AG04450 (cell line): ENCODE results near the gene LAPTM5. TPM values are rescaled to one million over a fixed set of nuclear protein-coding genes. Genes with fewer than 3 reads are reported as not detected.

Experiments
- CTCF ChIA-PET: fragments of 300-600, 350-600 bp; formaldehyde crosslinking; extraction: SDS; loops from one replicate; lab custom pipeline; 2022; ENCODE audit warnings: antibody characterized with exemption, inconsistent platforms; lab: Charles Lee
- POLR2A ChIA-PET: fragments of 350-600 bp; formaldehyde crosslinking; extraction: SDS; loops from one replicate; lab custom pipeline; 2021; ENCODE audit warnings: antibody characterized with exemption, inconsistent platforms; lab: Yijun Ruan, JAX
- DNase-seq: peaks from one replicate; pipeline ENCODE4 v3.0.0-alpha.2; 2011; ENCODE audit warnings: low read depth, low spot score
- H3K27ac ChIP-seq: one replicate; pipeline ENCODE4 v1.5.1; 2012; ENCODE audit warnings: low read depth, low read length, control low read depth
- H3K27me3 ChIP-seq: one replicate; pipeline ENCODE4 v1.6.0; 2012; ENCODE audit warnings: low read length; ENCODE audit not compliant: control insufficient read depth, insufficient read depth
- H3K4me3 ChIP-seq: 2 replicates; pipeline ENCODE4 v1.5.1; 2011; ENCODE audit warnings: mild to moderate bottlenecking, low read depth, low read length, control low read depth
- H3K9me3 ChIP-seq: 2 replicates; pipeline ENCODE4 v1.5.1; 2012; ENCODE audit warnings: low read length; ENCODE audit not compliant: control insufficient read depth, insufficient read depth
- polyA plus RNA-seq: library from polyadenylated mRNA; depleted of rRNA; stranded (reverse); fragments of >200 nt; gene quantifications from 2 replicates; pipeline ENCODE4 v1.2.3, GENCODE V29; 2011
- TF ChIP-seq, protein P1 (sequence below): IDR thresholded peaks from 2 replicates; pipeline ENCODE4 v1.5.1; 2011; ENCODE audit warnings: low read depth, low read length, control low read depth, inconsistent platforms

The LAPTM5 gene
- polyA plus RNA-seq, 1 experiment = 0.53 TPM

DNA sequence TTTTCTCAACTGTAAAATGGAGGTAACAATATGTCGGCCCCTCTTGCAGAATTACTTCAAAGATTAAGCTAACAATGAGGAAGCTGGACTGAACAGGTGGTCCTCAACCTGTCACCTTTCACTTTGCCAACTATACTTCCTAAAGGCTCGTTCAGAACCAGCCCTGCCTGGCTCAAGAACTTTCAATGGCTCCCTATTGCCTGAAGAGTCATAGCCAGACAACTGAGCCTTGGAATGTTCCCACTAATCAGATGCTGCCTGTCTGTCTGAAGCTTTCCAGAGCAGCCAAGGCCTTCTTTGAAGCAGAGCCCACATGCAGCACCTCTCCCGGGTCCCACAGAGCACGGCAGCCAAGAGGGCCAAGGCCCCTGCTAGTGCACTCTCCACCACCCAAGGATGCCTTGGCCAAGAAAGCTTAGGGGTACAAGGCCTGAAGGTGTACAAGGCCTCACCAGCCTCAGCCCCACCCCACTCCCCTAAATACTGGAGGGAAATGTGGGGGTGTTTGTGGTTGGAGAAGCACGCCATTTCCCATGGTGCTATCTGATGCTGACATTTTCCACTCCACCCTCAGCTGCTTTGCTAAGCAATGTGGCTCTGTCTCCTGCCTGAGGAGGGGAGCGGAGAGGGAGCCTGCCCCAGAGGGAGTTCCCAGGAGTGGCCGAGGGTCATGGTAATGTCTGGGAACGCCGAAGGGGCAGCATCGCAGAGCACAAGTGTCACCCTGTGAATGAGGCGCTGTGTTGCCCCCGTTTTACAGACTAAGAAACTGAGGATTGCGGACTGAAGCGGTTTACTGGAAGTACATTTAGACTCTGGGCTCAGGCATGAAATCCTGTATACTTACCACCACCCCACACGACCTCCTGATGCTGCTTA lies 8.2 kb upstream of the LAPTM5 start:
- TF ChIP-seq, protein P1, sequence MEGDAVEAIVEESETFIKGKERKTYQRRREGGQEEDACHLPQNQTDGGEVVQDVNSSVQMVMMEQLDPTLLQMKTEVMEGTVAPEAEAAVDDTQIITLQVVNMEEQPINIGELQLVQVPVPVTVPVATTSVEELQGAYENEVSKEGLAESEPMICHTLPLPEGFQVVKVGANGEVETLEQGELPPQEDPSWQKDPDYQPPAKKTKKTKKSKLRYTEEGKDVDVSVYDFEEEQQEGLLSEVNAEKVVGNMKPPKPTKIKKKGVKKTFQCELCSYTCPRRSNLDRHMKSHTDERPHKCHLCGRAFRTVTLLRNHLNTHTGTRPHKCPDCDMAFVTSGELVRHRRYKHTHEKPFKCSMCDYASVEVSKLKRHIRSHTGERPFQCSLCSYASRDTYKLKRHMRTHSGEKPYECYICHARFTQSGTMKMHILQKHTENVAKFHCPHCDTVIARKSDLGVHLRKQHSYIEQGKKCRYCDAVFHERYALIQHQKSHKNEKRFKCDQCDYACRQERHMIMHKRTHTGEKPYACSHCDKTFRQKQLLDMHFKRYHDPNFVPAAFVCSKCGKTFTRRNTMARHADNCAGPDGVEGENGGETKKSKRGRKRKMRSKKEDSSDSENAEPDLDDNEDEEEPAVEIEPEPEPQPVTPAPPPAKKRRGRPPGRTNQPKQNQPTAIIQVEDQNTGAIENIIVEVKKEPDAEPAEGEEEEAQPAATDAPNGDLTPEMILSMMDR = no peak
- no peak overlapping the region for H3K4me3 ChIP-seq
- peaks cover under 1% of the 10 kb centered on the region; the same call in 1 of the 2 replicates for H3K9me3 ChIP-seq
- H3K27ac ChIP-seq = no peak overlapping the region
- peaks cover 2% of the 10 kb centered on the region for H3K27me3 ChIP-seq
- DNase-seq = no peak
- ChIA-PET CTCF (interaction anchor here (2.1 to 4.1 kb wide), 2 partner anchors 13 to 16 kb away, joined by 8 to 31 read pairs; no protein-coding TSS in a partner anchor), POLR2A (no interaction called here)

DNA sequence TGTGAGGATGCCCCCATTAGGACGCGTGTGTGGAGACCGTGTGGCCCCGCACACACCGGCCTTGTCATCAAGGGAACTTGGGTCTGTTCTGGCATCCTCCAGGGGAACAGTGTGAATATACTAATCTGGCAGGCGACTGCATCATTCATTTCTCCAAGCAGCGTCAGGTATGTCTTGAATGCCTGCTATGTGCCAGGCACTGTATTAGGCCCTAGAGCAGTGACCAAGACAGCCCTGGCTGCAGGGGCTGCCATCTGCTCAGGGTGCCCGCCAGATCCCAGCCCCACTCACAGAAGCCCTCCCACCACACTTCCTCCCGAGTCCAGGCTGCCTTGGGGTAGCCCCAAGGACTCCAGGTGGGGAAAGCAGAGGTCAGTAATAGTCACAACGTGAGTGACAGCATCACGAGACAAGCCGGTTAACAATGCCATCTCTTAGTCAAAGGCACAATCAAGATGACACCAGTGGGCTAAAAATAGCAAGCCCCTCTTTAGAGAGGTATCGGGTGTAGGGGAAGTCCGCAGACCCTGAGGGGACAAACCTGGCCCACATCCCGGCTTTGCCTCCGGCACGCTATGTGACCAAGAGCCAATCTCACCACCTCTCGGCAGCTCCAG lies 7.5 kb upstream of the LAPTM5 start:
- Histone ChIP-seq H3K4me3 (no peak overlapping the region), H3K27me3 (peaks cover 5% of the 10 kb centered on the region), H3K27ac (no peak overlapping the region), H3K9me3 (peaks cover 7% of the 10 kb centered on the region)
- ChIA-PET POLR2A (no interaction called here), CTCF (interaction anchor here (2.1 to 5.3 kb wide), 3 partner anchors 14 to 17 kb away, joined by 8 to 31 read pairs (median 31); no protein-coding TSS in a partner anchor)
- no peak for DNase-seq
- TF ChIP-seq, protein P1 = no peak

DNA sequence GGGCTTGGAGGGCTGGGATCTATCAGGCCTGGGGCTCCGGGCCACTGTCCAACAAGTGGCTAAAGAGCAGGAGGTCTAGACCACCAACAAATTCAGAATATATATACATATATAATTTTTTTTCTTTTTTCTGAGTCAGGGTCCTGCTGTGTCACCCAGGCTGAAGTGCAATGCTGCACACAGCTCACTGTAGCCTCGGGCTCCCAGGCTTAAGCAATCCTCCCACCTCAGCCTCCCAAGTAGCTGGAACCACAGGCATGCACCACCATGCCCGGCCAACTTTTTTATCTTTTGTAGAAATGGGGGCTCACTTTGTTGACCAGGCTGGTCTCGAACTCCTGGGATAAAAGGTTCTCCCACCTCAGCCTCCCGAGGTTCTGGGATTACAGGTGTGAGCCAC lies 6.8 kb upstream of the LAPTM5 start:
- peaks cover 5% of the 10 kb centered on the region for H3K27me3 ChIP-seq
- ChIA-PET CTCF (interaction anchor here (2.4 to 5.3 kb wide), 2 partner anchors 15 to 45 kb away, joined by 16 to 31 read pairs; no protein-coding TSS in a partner anchor), POLR2A (no interaction called here)
- TF ChIP-seq, protein P1 = no peak
- H3K9me3 ChIP-seq = peaks cover 7% of the 10 kb centered on the region
- H3K4me3 ChIP-seq = no peak overlapping the region
- DNase-seq = no peak
- no peak overlapping the region for H3K27ac ChIP-seq

DNA sequence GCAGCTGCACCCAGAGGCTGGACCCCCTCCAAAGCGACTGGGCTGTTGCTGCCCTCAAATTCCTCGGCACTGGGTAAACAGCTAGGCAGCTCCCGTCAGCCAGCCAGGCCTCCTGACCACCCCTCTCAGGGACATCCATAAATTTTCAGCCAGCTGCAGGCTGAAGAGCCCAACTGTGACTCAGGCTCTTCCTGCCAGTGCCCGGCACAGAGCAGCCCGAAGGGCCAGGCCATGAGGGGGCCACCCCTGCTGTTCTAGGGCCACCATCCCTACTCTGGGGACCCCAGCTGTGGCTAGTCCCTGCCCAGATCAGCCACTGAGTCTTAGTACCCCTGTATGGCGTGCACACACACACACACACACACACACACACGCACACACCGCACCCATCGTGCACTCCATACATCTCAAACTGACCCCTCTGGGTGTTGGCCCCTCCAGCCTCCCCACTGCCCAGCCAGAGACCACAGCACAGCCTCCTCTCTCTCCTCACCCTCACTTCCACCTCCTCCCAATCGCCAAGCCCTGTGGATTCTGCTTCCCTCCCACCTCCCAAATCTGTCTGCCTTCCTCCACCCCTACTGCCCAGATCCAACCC lies 6.2 kb upstream of the LAPTM5 start:
- DNase-seq = no peak
- CTCF ChIA-PET = interaction anchor here (2.4 to 5.3 kb wide), 2 partner anchors 15 to 44 kb away, joined by 16 to 31 read pairs; no protein-coding TSS in a partner anchor
- POLR2A ChIA-PET = no interaction called here
- Histone ChIP-seq H3K27ac (no peak overlapping the region), H3K27me3 (peaks cover 5% of the 10 kb centered on the region), H3K9me3 (peaks cover 7% of the 10 kb centered on the region), H3K4me3 (no peak overlapping the region)
- TF ChIP-seq, protein P1 = no peak
